GM12872 (cell line): ENCODE data around the gene NCOA1.

Experiments
- TF ChIP-seq, protein P1 (sequence below): IDR thresholded peaks from 3 replicates; pipeline ENCODE4 v1.5.1; 2011; ENCODE audit warnings: low read depth, mild to moderate bottlenecking, low read length, moderate library complexity; ENCODE audit not compliant: insufficient read depth

The NCOA1 gene

DNA sequence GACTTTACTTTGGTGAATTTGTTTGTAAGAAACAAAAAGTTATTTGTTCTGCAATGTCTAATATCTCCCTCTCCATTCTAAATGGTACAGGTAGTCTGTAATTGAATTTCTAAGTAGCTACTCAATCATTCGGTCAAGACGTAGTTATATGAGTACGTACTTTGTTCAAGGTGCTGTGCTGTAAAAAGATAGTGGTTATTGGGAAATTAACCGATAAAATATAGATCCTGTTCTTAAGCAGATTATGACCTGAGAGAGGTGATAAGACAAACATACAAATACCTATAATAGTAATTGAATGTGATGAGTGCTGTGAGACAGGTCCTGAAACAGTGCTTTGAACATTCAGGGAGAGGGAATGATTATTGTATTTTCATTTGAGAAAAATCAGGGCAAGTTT, 7.1 kb downstream of the NCOA1 start:
- TF ChIP-seq, protein P1, sequence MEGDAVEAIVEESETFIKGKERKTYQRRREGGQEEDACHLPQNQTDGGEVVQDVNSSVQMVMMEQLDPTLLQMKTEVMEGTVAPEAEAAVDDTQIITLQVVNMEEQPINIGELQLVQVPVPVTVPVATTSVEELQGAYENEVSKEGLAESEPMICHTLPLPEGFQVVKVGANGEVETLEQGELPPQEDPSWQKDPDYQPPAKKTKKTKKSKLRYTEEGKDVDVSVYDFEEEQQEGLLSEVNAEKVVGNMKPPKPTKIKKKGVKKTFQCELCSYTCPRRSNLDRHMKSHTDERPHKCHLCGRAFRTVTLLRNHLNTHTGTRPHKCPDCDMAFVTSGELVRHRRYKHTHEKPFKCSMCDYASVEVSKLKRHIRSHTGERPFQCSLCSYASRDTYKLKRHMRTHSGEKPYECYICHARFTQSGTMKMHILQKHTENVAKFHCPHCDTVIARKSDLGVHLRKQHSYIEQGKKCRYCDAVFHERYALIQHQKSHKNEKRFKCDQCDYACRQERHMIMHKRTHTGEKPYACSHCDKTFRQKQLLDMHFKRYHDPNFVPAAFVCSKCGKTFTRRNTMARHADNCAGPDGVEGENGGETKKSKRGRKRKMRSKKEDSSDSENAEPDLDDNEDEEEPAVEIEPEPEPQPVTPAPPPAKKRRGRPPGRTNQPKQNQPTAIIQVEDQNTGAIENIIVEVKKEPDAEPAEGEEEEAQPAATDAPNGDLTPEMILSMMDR: no peak

GRCh38 chr2:24501813-24502212, 10.8 kb downstream of the NCOA1 start:
- TF ChIP-seq, protein P1: no peak

- TF ChIP-seq, protein P1: no peak
Observed at GRCh38 chr2:24505534-24506275, 14.7 kb downstream of the NCOA1 start.

DNA sequence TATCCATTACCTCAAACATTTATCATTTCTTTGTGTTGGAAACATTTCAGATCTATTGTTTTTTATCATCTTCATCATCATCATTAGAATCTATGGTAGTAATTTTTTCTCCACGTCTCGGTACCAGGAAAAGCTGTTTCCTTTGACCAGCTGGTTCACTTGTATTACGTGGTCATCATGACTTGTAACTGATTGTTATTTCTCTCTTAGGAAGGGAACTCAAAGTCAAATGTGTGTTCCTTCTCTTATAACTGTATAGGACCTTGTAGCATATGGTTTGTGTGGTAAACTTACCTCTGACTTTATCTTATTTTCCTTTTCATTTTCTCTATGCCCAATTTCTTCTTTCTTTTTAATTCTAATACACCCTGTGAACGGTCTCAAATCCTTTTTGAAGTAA, 16.5 kb downstream of the NCOA1 start:
- TF ChIP-seq, protein P1: no peak

- TF ChIP-seq, protein P1: no peak
Observed at GRCh38 chr2:24508878-24509277, 17.8 kb downstream of the NCOA1 start.

DNA sequence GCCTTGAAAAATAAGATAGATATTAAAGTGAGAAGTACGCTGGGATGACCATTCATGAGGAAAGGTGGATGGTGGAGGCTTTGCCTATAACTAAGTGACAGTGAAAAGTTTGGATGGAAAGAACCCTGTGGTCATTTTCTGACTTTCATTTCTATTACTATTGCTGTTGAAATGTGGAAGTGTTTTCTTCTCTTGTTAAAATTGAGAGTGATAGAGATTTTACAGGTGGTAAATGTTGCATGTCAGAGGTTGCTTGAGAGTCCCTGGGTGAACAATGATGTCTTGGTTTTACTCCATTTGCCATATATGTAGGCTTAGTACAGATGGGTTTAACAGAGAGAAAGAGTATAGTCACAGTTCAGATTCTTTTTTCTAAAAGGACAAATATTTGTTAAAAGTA, 18.4 kb downstream of the NCOA1 start:
- TF ChIP-seq, protein P1: no peak

GRCh38 chr2:24509840-24510239, 18.8 kb downstream of the NCOA1 start:
- TF ChIP-seq, protein P1: no peak
